Heart left ventricle (tissue), 13 donors: ENCODE data around the gene DCHS2.

Experiments
- POLR2A ChIP-seq, 2 donors: fragments of 450-650 bp; IDR thresholded peaks; one replicate each; pipeline ENCODE4 v1.6.1; 2017; ENCODE audit warnings: antibody characterized with exemption in 2 of 2, mild to moderate bottlenecking in 2 of 2, moderate library complexity in 2 of 2
- TF ChIP-seq, protein P1 (sequence below), 12 donors: fragments of 200-600 bp; sonication (generic) in 4 of 12; IDR thresholded peaks; one replicate each; pipeline versions ENCODE4 v1.5.0 to v1.8.0; 2018 to 2022; ENCODE audit warnings: antibody characterized with exemption in 12 of 12, mild to moderate bottlenecking in 5 of 12
- donor health status: ischemic (EF 13 %, LVEDD 7.1; RV severe dilation, severe dysfunction).
- donor health status: DM: no; HTN: yes; CAD: no.
- donor health status: DM: no; HTN: no; CAD: no.
- donor health status: ischemic (EF 25% LVEDD 6.9; RV normal size, moderate dysfunction).
- donor health status: ischemic (EF 25% LVEDD 5.7; RV mildly dilated, moderate dysfunction).
- donor health status: ischemic (EF 35%, LVEDD 5.7; RV mildly dilated, moderate dysfunction).
- donor health status: nonischemic (EF 11% LVEDD 7.7; RV severe dilation, severe dysfunction).
- donor health status: DM: yes; HTN: yes; CAD: no.
- donor health status: PGD.
- donor health status: ischemic (EF 29% LVEDD 5.4; RV normal size, mild dysfunction).
- donor health status: nonischemic (EF 23%, LVEDD 6.1; RV moderate dilation, normal function).

DNA sequence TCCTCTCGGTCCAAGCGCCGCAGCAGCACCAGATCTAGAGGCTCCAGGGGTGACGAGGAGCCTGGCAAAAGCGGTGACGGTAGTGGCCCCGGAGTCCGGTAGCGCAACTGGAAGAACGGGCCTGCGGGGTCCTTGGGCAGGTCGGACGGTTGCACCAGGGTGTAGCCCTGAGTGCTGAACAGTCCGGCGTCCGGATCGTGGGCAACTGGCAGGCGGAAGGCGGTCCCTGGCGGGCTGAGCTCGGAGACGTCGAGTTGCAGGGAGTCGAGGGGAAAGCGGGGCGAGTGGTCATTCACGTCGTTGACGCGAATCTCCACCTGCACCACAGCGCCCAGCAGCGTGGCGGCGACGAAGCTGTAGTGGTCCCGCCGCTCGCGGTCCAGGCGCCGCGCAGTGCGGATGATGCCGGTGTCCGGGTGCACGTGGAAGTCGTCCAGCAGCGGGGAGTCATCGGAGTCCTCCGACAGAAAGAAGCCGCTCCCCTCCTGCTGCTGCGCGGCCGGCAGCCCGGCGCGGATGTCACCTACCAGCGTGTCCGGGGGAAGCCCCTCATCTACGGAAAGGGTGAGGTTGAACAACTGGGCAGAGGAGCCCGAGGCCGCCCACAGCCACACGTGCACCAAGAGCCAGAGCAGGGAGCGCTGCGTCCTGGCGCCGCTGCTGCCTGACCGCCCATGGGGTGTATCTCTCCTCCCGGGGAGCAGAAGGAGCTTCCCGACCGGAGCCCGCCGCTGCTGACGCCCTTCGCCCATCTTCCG is 837 bp downstream of the DCHS2 start:
- TF ChIP-seq, protein P1, sequence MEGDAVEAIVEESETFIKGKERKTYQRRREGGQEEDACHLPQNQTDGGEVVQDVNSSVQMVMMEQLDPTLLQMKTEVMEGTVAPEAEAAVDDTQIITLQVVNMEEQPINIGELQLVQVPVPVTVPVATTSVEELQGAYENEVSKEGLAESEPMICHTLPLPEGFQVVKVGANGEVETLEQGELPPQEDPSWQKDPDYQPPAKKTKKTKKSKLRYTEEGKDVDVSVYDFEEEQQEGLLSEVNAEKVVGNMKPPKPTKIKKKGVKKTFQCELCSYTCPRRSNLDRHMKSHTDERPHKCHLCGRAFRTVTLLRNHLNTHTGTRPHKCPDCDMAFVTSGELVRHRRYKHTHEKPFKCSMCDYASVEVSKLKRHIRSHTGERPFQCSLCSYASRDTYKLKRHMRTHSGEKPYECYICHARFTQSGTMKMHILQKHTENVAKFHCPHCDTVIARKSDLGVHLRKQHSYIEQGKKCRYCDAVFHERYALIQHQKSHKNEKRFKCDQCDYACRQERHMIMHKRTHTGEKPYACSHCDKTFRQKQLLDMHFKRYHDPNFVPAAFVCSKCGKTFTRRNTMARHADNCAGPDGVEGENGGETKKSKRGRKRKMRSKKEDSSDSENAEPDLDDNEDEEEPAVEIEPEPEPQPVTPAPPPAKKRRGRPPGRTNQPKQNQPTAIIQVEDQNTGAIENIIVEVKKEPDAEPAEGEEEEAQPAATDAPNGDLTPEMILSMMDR (IDR thresholded peaks at IDR 0.05), result no peak
- TF ChIP-seq POLR2A (IDR thresholded peaks at IDR 0.05), result no peak
